Activated CD8-positive, alpha-beta T cell treated with anti-CD3 and anti-CD28 coated beads for 36 hours (primary cell): ENCODE data around the gene GIMAP6. TPM values are rescaled to one million over a fixed set of nuclear protein-coding genes. Genes with fewer than 3 reads are reported as not detected.
A peak's percentile ranks its signal among the peaks of the same experiment; 100 is the strongest.
"Not testable (repeated sequence)": the region's sequence is repeated elsewhere in the genome, so short reads cannot be mapped to it uniquely, and the experiment has no call there.

Source experiments
- ATAC-seq: fragments of 200-7000 bp; cut with Tn5 transposase; one replicate; pipeline ENCODE4 v1.10.0; 2021; ENCODE audit warnings: mild to moderate bottlenecking, moderate library complexity
- CTCF ChIA-PET: fragments of 350-600 bp; sonication (Branson Sonifier 250); formaldehyde crosslinking; loops from one replicate; lab custom pipeline; 2021; ENCODE audit warnings: antibody characterized with exemption; lab: Charles Lee
- POLR2A ChIA-PET: fragments of 350-600 bp; sonication (Branson Sonifier 250); formaldehyde crosslinking; loops from one replicate; lab custom pipeline; 2021; ENCODE audit warnings: antibody characterized with exemption; lab: Charles Lee
- DNase-seq: peaks from one replicate; pipeline ENCODE4 v3.0.0-alpha.2; 2020
- H3K27ac Mint-ChIP-seq: one replicate; pipeline ENCODE4 v1.8.0; 2021; ENCODE audit warnings: mild to moderate bottlenecking, mixed read lengths
- H3K27me3 Mint-ChIP-seq: one replicate; pipeline ENCODE4 v1.8.0; 2021; ENCODE audit warnings: mixed read lengths
- H3K36me3 Mint-ChIP-seq: one replicate; pipeline ENCODE4 v1.8.0; 2021; ENCODE audit warnings: low read depth, mixed read lengths
- H3K4me1 Mint-ChIP-seq: one replicate; pipeline ENCODE4 v1.8.0; 2021; ENCODE audit warnings: low read depth, mixed read lengths
- H3K4me3 Mint-ChIP-seq: one replicate; pipeline ENCODE4 v1.8.0; 2021; ENCODE audit warnings: mild to moderate bottlenecking, moderate library complexity, mixed read lengths
- H3K9me3 Mint-ChIP-seq: one replicate; pipeline ENCODE4 v1.8.0; 2021; ENCODE audit warnings: mixed read lengths
- CTCF ChIP-seq: fragments of 200-600 bp; IDR thresholded peaks from one replicate; pipeline ENCODE4 v1.8.0; 2022; ENCODE audit warnings: antibody characterized with exemption, mild to moderate bottlenecking
- intact Hi-C: fragments of 100-400 bp; cut with micrococcal nuclease; formaldehyde crosslinking; loops from one replicate; pipeline ENCODE4 v1.10.0; 2022
- total RNA-seq, 2 experiments: library from RNA; stranded (reverse); gene quantifications; one replicate each; pipeline ENCODE4 v1.2.3, GENCODE V29; 2021

The GIMAP6 gene
- total RNA-seq, 2 experiments from 2014 or later = 21.2 to 21.5 TPM

- no peaks in the 10 kb centered on the region for H3K27me3 Mint-ChIP-seq
- H3K9me3 Mint-ChIP-seq = peaks cover 35% of the 10 kb centered on the region
- H3K4me3 Mint-ChIP-seq = no peak overlapping the region
- no peak for ATAC-seq
- POLR2A ChIA-PET = no interaction called here
- no peak for DNase-seq
- peaks cover 8% of the 10 kb centered on the region for H3K36me3 Mint-ChIP-seq
- CTCF ChIA-PET = no interaction called here
- peaks cover 58% of the 10 kb centered on the region for H3K4me1 Mint-ChIP-seq
- peak overlapping the region; percentile 75 for H3K27ac Mint-ChIP-seq
- TF ChIP-seq CTCF = no peak
- intact Hi-C loops = no loop called here
These were observed 18.3 kb downstream of the GIMAP6 start for GRCh38 chr7:150613880-150614279.

DNA sequence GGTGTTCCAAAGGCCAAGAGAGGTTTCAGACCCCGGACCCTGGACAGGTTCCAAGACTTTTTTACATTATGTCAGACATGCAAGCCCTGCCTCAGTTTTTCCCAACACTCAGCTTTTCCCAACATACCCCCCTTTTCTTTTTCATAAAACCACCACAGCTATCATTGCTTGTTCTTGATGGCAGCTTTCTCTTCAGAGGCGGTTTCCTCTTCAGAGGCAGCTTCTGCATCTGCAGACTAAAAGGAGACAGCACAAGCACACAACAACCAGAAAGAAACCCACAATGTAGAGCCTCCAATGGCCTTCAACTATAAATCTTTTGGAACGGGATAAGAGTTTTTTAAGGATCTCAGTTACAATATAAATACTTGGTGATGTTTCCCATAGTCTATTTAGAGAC lies 19.3 kb downstream of the GIMAP6 start:
- CTCF ChIA-PET = interaction anchor here (1.0 kb wide), 1 partner anchor 10 kb away, joined by 3 read pairs; no protein-coding TSS in a partner anchor

DNA sequence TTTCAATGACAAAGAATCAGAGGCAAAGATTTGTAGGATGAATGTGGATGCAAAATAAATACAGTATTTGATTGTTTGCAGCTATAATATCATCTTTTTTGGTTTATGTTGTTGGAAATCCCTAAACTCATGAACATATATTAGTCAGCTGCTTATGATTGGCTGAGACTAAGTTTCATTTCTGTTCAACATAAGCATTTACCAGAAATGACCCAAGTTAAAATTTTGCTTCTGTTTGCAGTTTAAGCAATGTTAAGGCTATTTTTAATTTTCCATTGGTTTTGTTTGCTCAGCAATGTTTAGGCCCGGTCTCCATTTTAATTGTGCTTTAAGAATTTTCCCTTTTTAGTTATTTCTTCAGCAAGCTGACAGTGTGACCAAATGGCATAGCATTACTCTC lies 22.0 kb downstream of the GIMAP6 start:
- peak; percentile 69 for ATAC-seq
- intact Hi-C loops = no loop called here
- CTCF ChIA-PET = interaction anchor here (0.6 to 0.8 kb wide), 2 partner anchors 110 to 122 kb away, joined by 3 read pairs; no protein-coding TSS in a partner anchor

More for the DNA sequence above, 19.3 kb downstream of the GIMAP6 start:
- no peak for ATAC-seq
- peaks cover 65% of the 10 kb centered on the region for H3K4me1 Mint-ChIP-seq
- peaks cover 28% of the 10 kb centered on the region for H3K9me3 Mint-ChIP-seq
- intact Hi-C loops = no loop called here
- DNase-seq = no peak
- no peak overlapping the region for H3K4me3 Mint-ChIP-seq
- TF ChIP-seq CTCF = no peak
- POLR2A ChIA-PET = interaction anchor here (1.2 kb wide), 1 partner anchor 73 kb away, joined by 3 read pairs; the partner anchor contains the start of gene GIMAP2
- peaks cover 8% of the 10 kb centered on the region for H3K36me3 Mint-ChIP-seq
- peak overlapping the region; percentile 75 for H3K27ac Mint-ChIP-seq
- H3K27me3 Mint-ChIP-seq = no peaks in the 10 kb centered on the region

DNA sequence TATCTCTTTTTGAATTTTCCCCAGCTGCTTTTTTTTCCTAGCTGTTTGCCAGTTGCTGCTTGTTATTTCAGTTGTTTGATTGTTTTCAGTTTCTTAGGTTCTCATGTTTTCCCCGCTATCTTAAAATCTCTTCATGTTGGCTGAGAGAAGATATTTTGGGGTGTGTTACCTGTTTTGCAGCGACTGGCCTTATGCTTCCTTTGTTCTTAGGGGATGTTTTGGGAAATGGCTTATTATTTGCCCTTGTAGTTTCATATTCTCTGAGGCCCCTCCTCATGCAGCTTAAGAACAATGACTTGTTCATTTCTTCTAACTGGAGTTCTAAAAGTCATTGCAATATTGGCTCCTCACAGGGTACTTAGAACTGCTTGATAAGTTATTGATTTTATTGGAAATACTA lies 28.6 kb downstream of the GIMAP6 start:
- Mint-ChIP-seq H3K36me3 (peaks cover 13% of the 10 kb centered on the region), H3K27ac (peak overlapping the region; percentile 81), H3K4me1 (peaks cover 41% of the 10 kb centered on the region), H3K9me3 (peaks cover 21% of the 10 kb centered on the region)
- POLR2A ChIA-PET, intact Hi-C loops, CTCF ChIA-PET, ATAC-seq, DNase-seq, H3K27me3 Mint-ChIP-seq, H3K4me3 Mint-ChIP-seq: not testable (repeated sequence)

More for the DNA sequence above, 22.0 kb downstream of the GIMAP6 start:
- Mint-ChIP-seq H3K27me3 (no peaks in the 10 kb centered on the region), H3K36me3 (peaks cover 7% of the 10 kb centered on the region), H3K9me3 (peaks cover 16% of the 10 kb centered on the region), H3K27ac (peak overlapping the region; percentile 87), H3K4me3 (no peak overlapping the region), H3K4me1 (peaks cover 66% of the 10 kb centered on the region)
- TF ChIP-seq CTCF = no peak
- POLR2A ChIA-PET = interaction anchor here (1.1 kb wide), 1 partner anchor 22 kb away, joined by 3 read pairs; the partner anchor contains the start of gene GIMAP6
- DNase-seq = no peak

GRCh38 chr7:150595361-150595760 lies 36.8 kb downstream of the GIMAP6 start:
- H3K27me3 Mint-ChIP-seq = no peaks in the 10 kb centered on the region
- ChIA-PET POLR2A (no interaction called here), CTCF (no interaction called here)
- H3K36me3 Mint-ChIP-seq = peaks cover 43% of the 10 kb centered on the region
- DNase-seq (no peak), ATAC-seq (no peak)
- no peak for TF ChIP-seq CTCF
- no peak overlapping the region for H3K27ac Mint-ChIP-seq
- no peak overlapping the region for H3K4me3 Mint-ChIP-seq
- intact Hi-C loops = no loop called here
- peaks cover 49% of the 10 kb centered on the region for H3K4me1 Mint-ChIP-seq
- peaks cover 45% of the 10 kb centered on the region for H3K9me3 Mint-ChIP-seq
